Peyer's patch (tissue), 4 donors: ENCODE measurements around the gene KLHL17. TPM values are rescaled to one million over a fixed set of nuclear protein-coding genes. Genes with fewer than 3 reads are reported as not detected.

ENCODE experiments used
- DNase-seq, 3 donors: peaks; one replicate each; pipeline ENCODE4 v3.0.0-alpha.2; 2017 to 2019
- H3K27ac ChIP-seq, 4 donors: fragments of 200-600 bp; sonication (generic); one replicate each; pipeline ENCODE4 v1.5.1; 2016 to 2019
- H3K27me3 ChIP-seq, 2 donors: fragments of 200-600 bp; sonication (generic); one replicate each; pipeline ENCODE4 v1.5.1; 2019
- H3K36me3 ChIP-seq, 3 donors: fragments of 200-600 bp; sonication (generic); one replicate each; pipeline ENCODE4 v1.5.1; 2016 to 2019
- H3K4me1 ChIP-seq, 4 donors: fragments of 200-600 bp; sonication (generic); one replicate each; pipeline ENCODE4 v1.5.1; 2016 to 2019
- H3K4me3 ChIP-seq, 4 donors: fragments of 200-600 bp; sonication (generic); 1 replicate in 3 of 4; 2 replicates in 1 of 4; pipeline ENCODE4 v1.5.1; 2016 to 2019; ENCODE audit warnings: mild to moderate bottlenecking in 1 of 4
- H3K9me3 ChIP-seq, 4 donors: fragments of 200-600 bp; sonication (generic); one replicate each; pipeline ENCODE4 v1.5.1; 2016 to 2019; ENCODE audit warnings: mild to moderate bottlenecking in 1 of 4
- CTCF ChIP-seq, 6 experiments: fragments of 450-650 bp in 4 of 6; fragments of 200-600 bp in 2 of 6; sonication (generic) in 1 of 6; IDR thresholded peaks; one replicate each; pipeline ENCODE4 v1.5.1; 2017 to 2019; ENCODE audit warnings: antibody characterized with exemption in 6 of 6, mild to moderate bottlenecking in 3 of 6, moderate library complexity in 1 of 6
- POLR2A ChIP-seq, 2 donors: fragments of 450-650 bp; IDR thresholded peaks; one replicate each; pipeline ENCODE4 v1.5.1; 2017; ENCODE audit warnings: antibody characterized with exemption in 2 of 2, mild to moderate bottlenecking in 2 of 2, moderate library complexity in 2 of 2
- total RNA-seq, 4 donors: library from RNA; depleted of rRNA; stranded (reverse); fragments of >200 nt; gene quantifications; one replicate each; pipeline ENCODE4 v1.1.0, GENCODE V29; 2016

KLHL17 gene
- total RNA-seq, 4 donors from 2014 or later = 14.9 to 17.0 (median 15.8) TPM

GRCh38 chr1:962381-963300, 2.3 kb downstream of the KLHL17 start:
- H3K4me1 ChIP-seq = peaks cover 5 to 48% (median 33%) of the 10 kb centered on the region in 4 donors

GRCh38 chr1:963301-963651, 2.9 kb downstream of the KLHL17 start:
- Histone ChIP-seq H3K27ac (no peak overlapping the region), H3K9me3 (no peaks in the 10 kb centered on the region), H3K36me3 (peaks cover 0 to 10% (median 0%) of the 10 kb centered on the region in 3 donors), H3K4me3 (no peak overlapping the region), H3K27me3 (no peaks in the 10 kb centered on the region), H3K4me1 (peaks cover 5 to 44% (median 27%) of the 10 kb centered on the region in 4 donors)
- DNase-seq = no peak
- no peak for TF ChIP-seq CTCF (IDR thresholded peaks at IDR 0.05)
- TF ChIP-seq POLR2A (IDR thresholded peaks at IDR 0.05) = no peak

More at GRCh38 chr1:962381-963300, 2.3 kb downstream of the KLHL17 start:
- Histone ChIP-seq H3K27me3 (no peaks in the 10 kb centered on the region), H3K27ac (no peak overlapping the region), H3K36me3 (peaks cover 0 to 10% (median 0%) of the 10 kb centered on the region in 3 donors), H3K9me3 (no peaks in the 10 kb centered on the region), H3K4me3 (no peak overlapping the region)
- TF ChIP-seq CTCF (IDR thresholded peaks at IDR 0.05) (no peak), POLR2A (IDR thresholded peaks at IDR 0.05) (no peak)
- no peak for DNase-seq

- H3K9me3 ChIP-seq = no peaks in the 10 kb centered on the region
- no peak for DNase-seq
- H3K27ac ChIP-seq = no peak overlapping the region
- no peaks in the 10 kb centered on the region for H3K27me3 ChIP-seq
- peaks cover 0 to 10% (median 0%) of the 10 kb centered on the region in 3 donors for H3K36me3 ChIP-seq
- no peak overlapping the region for H3K4me3 ChIP-seq
- peaks cover 5 to 38% (median 24%) of the 10 kb centered on the region in 4 donors for H3K4me1 ChIP-seq
- TF ChIP-seq POLR2A (IDR thresholded peaks at IDR 0.05) = no peak
- no peak for TF ChIP-seq CTCF (IDR thresholded peaks at IDR 0.05)
These were observed 3.6 kb downstream of the KLHL17 start for GRCh38 chr1:963746-964525.

GRCh38 chr1:964691-965525, 4.5 kb downstream of the KLHL17 start:
- Histone ChIP-seq H3K4me3 (no peak overlapping the region), H3K27ac (no peak overlapping the region), H3K36me3 (peaks cover 0 to 10% (median 0%) of the 10 kb centered on the region in 3 donors), H3K9me3 (no peaks in the 10 kb centered on the region), H3K27me3 (no peaks in the 10 kb centered on the region), H3K4me1 (peaks cover 2 to 32% (median 19%) of the 10 kb centered on the region in 4 donors)
- no peak for DNase-seq
- TF ChIP-seq CTCF (IDR thresholded peaks at IDR 0.05) = no peak
- TF ChIP-seq POLR2A (IDR thresholded peaks at IDR 0.05) = no peak
